PC-3 (cell line): ENCODE measurements around the gene GALNT18.

Experiments
- CTCF ChIP-seq: fragments of 300-600 bp; sonication (generic); conservative IDR thresholded peaks from 2 replicates; pipeline ENCODE4 v1.5.1; 2017; ENCODE audit warnings: antibody characterized with exemption, low read depth, mild to moderate bottlenecking, low read length
- EZH2 ChIP-seq: fragments of 300-600 bp; sonication (generic); IDR thresholded peaks from one replicate; pipeline ENCODE4 v1.6.1; 2017; ENCODE audit warnings: antibody characterized with exemption, mild to moderate bottlenecking, low read length; ENCODE audit not compliant: unreplicated experiment
- EZH2phosphoT487 ChIP-seq: fragments of 300-600 bp; sonication (generic); IDR thresholded peaks from 2 replicates; pipeline ENCODE4 v1.6.1; 2018; ENCODE audit warnings: mild to moderate bottlenecking, antibody characterized with exemption, low read length, borderline replicate concordance

- no peak for TF ChIP-seq CTCF
- no peak for TF ChIP-seq EZH2
- no peak for TF ChIP-seq EZH2phosphoT487
Measured at GRCh38 chr11:11669233-11669846, 47.5 kb upstream of the GALNT18 start.
